SK-N-SH (cell line): Measurements from ENCODE around the gene PRIM2. TPM values are rescaled to one million over a fixed set of nuclear protein-coding genes. Genes with fewer than 3 reads are reported as not detected.
A peak's percentile ranks its signal among the peaks of the same experiment; 100 is the strongest.
"Not testable (repeated sequence)": the region's sequence is repeated elsewhere in the genome, so short reads cannot be mapped to it uniquely, and the experiment has no call there.

Source experiments
- CTCF ChIA-PET: fragments of 300-600, 350-600 bp; formaldehyde crosslinking; extraction: SDS; loops from one replicate; lab custom pipeline; 2021; lab: Yijun Ruan, JAX
- POLR2A ChIA-PET: fragments of 350-600 bp; sonication (Branson Sonifier 250); formaldehyde crosslinking; extraction: SDS; loops from one replicate; lab custom pipeline; 2020; ENCODE audit warnings: antibody characterized with exemption, inconsistent platforms; lab: Yijun Ruan, JAX
- DNase-seq: peaks from one replicate; pipeline ENCODE4 v3.0.0; 2012
- H2AFZ ChIP-seq: fragments of 200-600 bp; sonication (generic); 2 replicates; pipeline ENCODE4 v1.8.1; 2016; ENCODE audit warnings: antibody characterized with exemption, mild to moderate bottlenecking, low read depth
- H3F3A ChIP-seq: fragments of 200-600 bp; sonication (generic); replicated peaks from 2 replicates; pipeline ENCODE3; 2016; ENCODE audit warnings: antibody characterized with exemption, mild to moderate bottlenecking; ENCODE audit not compliant: insufficient read depth
- H3K27ac ChIP-seq, 2 experiments: fragments of 200-500 bp in 1 of 2; fragments of 200-600 bp in 1 of 2; sonication (Bioruptor generic) in 1 of 2; sonication (generic), shearing (Covaris generic) in 1 of 2; 2 replicates each; pipeline versions ENCODE4 v1.5.1 to v1.6.1; 2014 to 2016; ENCODE audit warnings: low read depth in 2 of 2, inconsistent platforms in 1 of 2, low read length in 1 of 2, mild to moderate bottlenecking in 1 of 2, mixed read lengths in 1 of 2
- H3K27me3 ChIP-seq: fragments of 200-600 bp; sonication (generic), shearing (Covaris generic); 2 replicates; pipeline ENCODE4 v1.6.1; 2016; ENCODE audit warnings: mixed run types; ENCODE audit not compliant: insufficient read depth
- H3K36me3 ChIP-seq, 2 experiments: fragments of 200-500 bp in 1 of 2; fragments of 200-600 bp in 1 of 2; sonication (Bioruptor generic) in 1 of 2; sonication (generic) in 1 of 2; replicated peaks in 1 of 2; 2 replicates each; pipeline versions ENCODE3 to v1.5.1; 2014 to 2016; ENCODE audit warnings: low read length in 1 of 2, mild to moderate bottlenecking in 1 of 2; ENCODE audit not compliant: insufficient read depth in 2 of 2, control insufficient read depth in 1 of 2
- H3K4me1 ChIP-seq, 2 experiments: fragments of 200-500 bp in 1 of 2; fragments of 200-600 bp in 1 of 2; sonication (Bioruptor generic) in 1 of 2; sonication (generic), shearing (Covaris generic) in 1 of 2; 2 replicates each; pipeline versions ENCODE4 v1.5.1 to v1.6.1; 2014 to 2016; ENCODE audit warnings: low read depth in 1 of 2, low read length in 1 of 2, mixed run types in 1 of 2; ENCODE audit not compliant: insufficient read depth in 2 of 2, control insufficient read depth in 1 of 2
- H3K4me2 ChIP-seq: fragments of 200-600 bp; sonication (generic), shearing (Covaris generic); 2 replicates; pipeline ENCODE4 v1.6.1; 2017; ENCODE audit warnings: mixed run types
- H3K4me3 ChIP-seq, 2 experiments: fragments of 200-500 bp in 1 of 2; fragments of 200-600 bp in 1 of 2; sonication (Bioruptor generic) in 1 of 2; sonication (generic), shearing (Covaris generic) in 1 of 2; 2 replicates each; pipeline versions ENCODE4 v1.5.1 to v1.8.1; 2014 to 2016; ENCODE audit warnings: low read depth in 2 of 2, inconsistent platforms in 1 of 2, low read length in 1 of 2, mild to moderate bottlenecking in 1 of 2, mixed read lengths in 1 of 2, moderate library complexity in 1 of 2
- H3K79me2 ChIP-seq: fragments of 200-600 bp; sonication (generic); 2 replicates; pipeline ENCODE4 v1.8.1; 2017; ENCODE audit warnings: mild to moderate bottlenecking; ENCODE audit not compliant: insufficient read depth
- H3K9ac ChIP-seq: fragments of 200-600 bp; sonication (generic); 2 replicates; pipeline ENCODE4 v1.6.1; 2017; ENCODE audit warnings: mixed run types
- H3K9me2 ChIP-seq: fragments of 200-600 bp; sonication (generic); 2 replicates; pipeline ENCODE4 v1.6.1; 2017; ENCODE audit warnings: mixed run types
- H3K9me3 ChIP-seq: fragments of 200-600 bp; sonication (generic); 2 replicates; pipeline ENCODE4 v1.6.1; 2017; ENCODE audit warnings: mixed run types, mild to moderate bottlenecking, moderate library complexity
- H4K20me1 ChIP-seq: fragments of 200-600 bp; sonication (generic); 2 replicates; pipeline ENCODE4 v1.6.1; 2017; ENCODE audit warnings: mild to moderate bottlenecking, mixed run types; ENCODE audit not compliant: insufficient read depth
- EP300 ChIP-seq, 2 experiments: IDR thresholded peaks; 2 replicates each; pipeline versions ENCODE4 v1.4.0 to v1.6.1; 2012; ENCODE audit warnings: borderline replicate concordance in 1 of 2, low read depth in 1 of 2, low read length in 1 of 2
- FOSL2 ChIP-seq: IDR thresholded peaks from 2 replicates; pipeline ENCODE4 v1.4.0; 2012; ENCODE audit warnings: low read depth, mild to moderate bottlenecking, moderate library complexity, borderline replicate concordance
- FOXM1 ChIP-seq: IDR thresholded peaks from 2 replicates; pipeline ENCODE4 v1.4.0; 2012; ENCODE audit warnings: low read depth, mild to moderate bottlenecking
- JUND ChIP-seq: IDR thresholded peaks from 2 replicates; pipeline ENCODE4 v1.4.0; 2012
- MEF2A ChIP-seq: IDR thresholded peaks from 2 replicates; pipeline ENCODE4 v1.4.0; 2012; ENCODE audit warnings: low read depth, borderline replicate concordance
- NFIC ChIP-seq: IDR thresholded peaks from 2 replicates; pipeline ENCODE4 v1.4.0; 2012; ENCODE audit warnings: borderline replicate concordance
- PBX3 ChIP-seq: IDR thresholded peaks from 2 replicates; pipeline ENCODE4; 2012
- POLR2AphosphoS5 ChIP-seq: IDR thresholded peaks from 2 replicates; pipeline ENCODE4 v1.6.1; 2012; ENCODE audit warnings: low read depth, low read length
- SIN3A ChIP-seq: IDR thresholded peaks from 2 replicates; pipeline ENCODE4 v1.6.1; 2012; ENCODE audit warnings: low read depth, mild to moderate bottlenecking, low read length, moderate library complexity, borderline replicate concordance
- TCF12 ChIP-seq: IDR thresholded peaks from 2 replicates; pipeline ENCODE4 v1.4.0; 2012
- TEAD4 ChIP-seq: IDR thresholded peaks from 2 replicates; pipeline ENCODE4 v1.4.0; 2012; ENCODE audit warnings: mild to moderate bottlenecking, borderline replicate concordance; ENCODE audit not compliant: insufficient read depth
- USF1 ChIP-seq: IDR thresholded peaks from 2 replicates; pipeline ENCODE4 v1.4.0; 2012; ENCODE audit warnings: low read depth, borderline replicate concordance
- WGBS: methylation state at CpG from one replicate; pipeline ENCODE4 v1.1.6; 2017; ENCODE audit warnings: low lambda C conversion rate; 5-methylcytosine and 5-hydroxymethylcytosine counted together
- polyA plus RNA-seq, 3 experiments: library from polyadenylated mRNA; depleted of rRNA; stranded (reverse); fragments of >200 nt; gene quantifications; 2 replicates each; pipeline ENCODE4 v1.2.3, GENCODE V29; 2012

Gene PRIM2
- polyA plus RNA-seq, 1 of the 3 experiments (the other 2 are of a cell fraction), result 14.1 TPM

GRCh38 chr6:57472861-57473362 lies 155.5 kb downstream of the PRIM2 start:
- H3K9ac ChIP-seq, CTCF ChIA-PET, H3K9me2 ChIP-seq, H3K27me3 ChIP-seq, H3K36me3 ChIP-seq, POLR2A ChIA-PET, H4K20me1 ChIP-seq, H3K9me3 ChIP-seq: not testable (repeated sequence)
- peaks cover 20% of the 10 kb centered on the region for H3F3A ChIP-seq
- DNase-seq, result peak; percentile 15
- H3K4me3 ChIP-seq, result peak overlapping the region in 1 of 2 experiments; percentile 35; a peak in 2 of 4 replicates
- H3K27ac ChIP-seq, result peak overlapping the region; percentile 43 to 76; a peak in 3 of 4 replicates
- 0 out of 2 replicates have a peak overlapping the region, but pooled peaks have one; percentile 37 for H2AFZ ChIP-seq
- peak overlapping the region; percentile 57 for H3K4me2 ChIP-seq
- peaks cover 0 to 13% of the 10 kb centered on the region in 2 experiments; a peak in 2 of 4 replicates for H3K4me1 ChIP-seq
- TF ChIP-seq TCF12 (peak; percentile 76), PBX3 (peak; percentile 77), USF1 (0 out of 2 replicates have a peak, but pooled peaks have one; percentile 8), JUND (peak; percentile 62), POLR2AphosphoS5 (0 out of 2 replicates have a peak, but pooled peaks have one; percentile 23), MEF2A (peak; percentile 16; the same call in 1 of the 2 replicates), TEAD4 (peak; percentile 69; the same call in 1 of the 2 replicates), FOSL2 (peak; percentile 21; the same call in 1 of the 2 replicates), NFIC (peak; percentile 58), EP300 (IDR thresholded peaks at IDR 0.05; ENCODE audit: borderline replicate concordance in 1 of 2, low read depth in 1 of 2, low read length in 1 of 2) (peak in 1 of 2 experiments; percentile 69; a peak in 1 of 4 replicates), SIN3A (0 out of 2 replicates have a peak, but pooled peaks have one; percentile 21), FOXM1 (peak; percentile 52; the same call in 1 of the 2 replicates)
- H3K79me2 ChIP-seq, result peaks cover 34% of the 10 kb centered on the region; the same call in 1 of the 2 replicates
- WGBS, result 15% methylated on average over 3 of the region's 3 CpGs

- H3K79me2 ChIP-seq, result peaks cover 25% of the 10 kb centered on the region; the same call in 1 of the 2 replicates
- POLR2A ChIA-PET, H4K20me1 ChIP-seq, H3K4me3 ChIP-seq, DNase-seq, H3K9ac ChIP-seq, H2AFZ ChIP-seq, CTCF ChIA-PET, H3K9me2 ChIP-seq, H3K27me3 ChIP-seq, H3K36me3 ChIP-seq, H3K9me3 ChIP-seq: not testable (repeated sequence)
- H3F3A ChIP-seq, result peaks cover 20% of the 10 kb centered on the region
- peak overlapping the region in 1 of 2 experiments; percentile 32; a peak in 2 of 4 replicates for H3K27ac ChIP-seq
- peaks cover 0 to 13% of the 10 kb centered on the region in 2 experiments; a peak in 2 of 4 replicates for H3K4me1 ChIP-seq
- 65% methylated on average over 6 of the region's 6 CpGs for WGBS
- peak overlapping the region; percentile 44; the same call in 1 of the 2 replicates for H3K4me2 ChIP-seq
Measured at GRCh38 chr6:57474862-57475475, 157.5 kb downstream of the PRIM2 start.

- H3K4me3 ChIP-seq, H3K36me3 ChIP-seq, H3K9me2 ChIP-seq, POLR2A ChIA-PET, H3K4me2 ChIP-seq, H3K9me3 ChIP-seq, H2AFZ ChIP-seq, H3K27me3 ChIP-seq, CTCF ChIA-PET, DNase-seq, H3K27ac ChIP-seq, H4K20me1 ChIP-seq, H3K9ac ChIP-seq: not testable (repeated sequence)
- peaks cover 20% of the 10 kb centered on the region for H3F3A ChIP-seq
- 88% methylated on average over 2 of the region's 2 CpGs for WGBS
- H3K4me1 ChIP-seq, result peaks cover 0 to 13% of the 10 kb centered on the region in 2 experiments; a peak in 2 of 4 replicates
- peaks cover 27% of the 10 kb centered on the region; the same call in 1 of the 2 replicates for H3K79me2 ChIP-seq
Measured at GRCh38 chr6:57475656-57476055, 158.2 kb downstream of the PRIM2 start.

GRCh38 chr6:57480194-57480593 lies 162.8 kb downstream of the PRIM2 start:
- POLR2A ChIA-PET, H3F3A ChIP-seq, H3K9me2 ChIP-seq, H3K4me3 ChIP-seq, CTCF ChIA-PET, H3K9me3 ChIP-seq, H4K20me1 ChIP-seq, H3K4me2 ChIP-seq, H3K4me1 ChIP-seq, H3K27ac ChIP-seq, H3K27me3 ChIP-seq, DNase-seq, H2AFZ ChIP-seq, H3K9ac ChIP-seq, H3K36me3 ChIP-seq: not testable (repeated sequence)
- H3K79me2 ChIP-seq, result peaks cover 52% of the 10 kb centered on the region
